ENCODE results near the gene KPNA1. TPM values are rescaled to one million over a fixed set of nuclear protein-coding genes. Genes with fewer than 3 reads are reported as not detected.

The KPNA1 gene
- total RNA-seq (2014; rRNA removed; shearing (Covaris generic); ENCODE audit: low replicate concordance), result 43.0 and 50.8 TPM in 2 replicates

DNA sequence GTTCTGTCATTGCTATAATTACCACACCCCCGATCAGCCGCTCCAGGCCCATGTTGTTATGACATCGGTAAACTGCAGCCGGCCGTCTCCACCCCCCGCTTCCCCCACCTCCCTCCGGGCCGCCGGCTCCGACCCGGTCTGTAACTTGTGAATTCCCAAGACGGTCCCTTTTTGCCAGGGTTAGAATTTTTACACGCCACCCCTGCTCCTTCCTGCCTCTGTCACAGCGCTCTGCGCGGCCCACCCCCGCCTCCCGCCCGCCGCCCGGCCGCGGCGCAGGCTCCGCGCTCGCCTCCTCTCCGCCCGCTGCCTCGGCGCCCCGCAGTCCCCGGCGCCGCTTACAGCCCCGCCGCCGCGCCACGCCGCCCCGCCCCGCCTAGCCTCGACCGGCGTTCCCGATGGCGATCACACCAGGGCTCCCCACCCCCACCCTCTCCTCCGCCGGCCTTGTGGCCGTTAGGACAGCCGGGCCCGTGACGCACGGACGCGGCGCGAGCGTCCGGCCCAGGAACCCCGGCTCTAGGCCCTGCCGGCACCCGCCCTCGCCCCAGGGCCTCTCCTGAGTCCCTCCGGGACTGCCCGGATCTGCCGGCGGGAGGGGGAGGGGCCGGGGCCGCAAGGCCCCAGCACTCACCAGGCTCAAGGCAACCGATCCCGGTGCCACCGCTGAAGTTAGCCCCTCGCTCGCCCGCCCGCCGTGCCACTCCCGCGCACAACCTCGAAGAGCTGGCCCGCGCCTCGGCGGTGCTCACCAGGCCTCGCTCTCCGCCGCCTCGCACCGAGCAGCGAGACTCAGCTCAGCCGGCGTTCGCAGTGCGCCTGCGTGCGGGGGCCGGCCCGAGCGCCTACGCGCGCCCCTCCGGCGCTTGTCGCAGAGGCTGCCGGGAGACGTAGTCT is at the start of gene KPNA1:
KPNA1 (minus strand) TSS at position 817 of the 897 bp plus-strand sequence. CDS start 18,374 bp downstream, outside the sequence.
- in situ Hi-C loops (cut with HindIII; ENCODE audit: low pct_unique_long_range_greater_than_20kb, low sequenced_read_pairs), result no loop called here
- DNase-seq (ENCODE audit: low read depth), result peak; percentile 81

GRCh38 chr3:122564155-122564912 is 49.6 kb upstream of the KPNA1 start, which contains the start of the genes DTX3L and PARP9:
Gene DTX3L, plus strand, starts transcription at chr3:122564338. Its CDS starts 89 bp downstream, at chr3:122564427.
Gene PARP9, minus strand, starts transcription at chr3:122564300. Its CDS starts 4,680 bp downstream, at chr3:122559620.
- in situ Hi-C loops (cut with HindIII; ENCODE audit: low pct_unique_long_range_greater_than_20kb, low sequenced_read_pairs), result no loop called here
- peak; percentile 69 for DNase-seq (ENCODE audit: low read depth)

DNA sequence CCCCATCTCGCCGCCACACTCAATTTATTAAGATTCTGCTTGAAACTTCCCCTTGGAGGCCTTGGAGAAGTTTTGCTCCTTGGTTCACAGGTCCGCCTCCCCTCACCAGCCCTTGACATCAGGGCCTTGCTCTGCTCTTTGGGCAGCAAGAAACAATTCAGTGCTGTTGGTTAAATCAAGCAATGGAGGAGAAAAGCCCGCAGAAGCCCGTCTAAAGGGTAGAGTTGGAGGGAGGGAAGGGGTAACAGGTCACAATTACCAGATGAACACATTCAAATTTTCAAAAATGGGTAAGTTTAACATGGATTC is 48.9 kb upstream of the KPNA1 start:
- in situ Hi-C loops (cut with HindIII; ENCODE audit: low pct_unique_long_range_greater_than_20kb, low sequenced_read_pairs), result no loop called here
- no peak for DNase-seq (ENCODE audit: low read depth)

DNA sequence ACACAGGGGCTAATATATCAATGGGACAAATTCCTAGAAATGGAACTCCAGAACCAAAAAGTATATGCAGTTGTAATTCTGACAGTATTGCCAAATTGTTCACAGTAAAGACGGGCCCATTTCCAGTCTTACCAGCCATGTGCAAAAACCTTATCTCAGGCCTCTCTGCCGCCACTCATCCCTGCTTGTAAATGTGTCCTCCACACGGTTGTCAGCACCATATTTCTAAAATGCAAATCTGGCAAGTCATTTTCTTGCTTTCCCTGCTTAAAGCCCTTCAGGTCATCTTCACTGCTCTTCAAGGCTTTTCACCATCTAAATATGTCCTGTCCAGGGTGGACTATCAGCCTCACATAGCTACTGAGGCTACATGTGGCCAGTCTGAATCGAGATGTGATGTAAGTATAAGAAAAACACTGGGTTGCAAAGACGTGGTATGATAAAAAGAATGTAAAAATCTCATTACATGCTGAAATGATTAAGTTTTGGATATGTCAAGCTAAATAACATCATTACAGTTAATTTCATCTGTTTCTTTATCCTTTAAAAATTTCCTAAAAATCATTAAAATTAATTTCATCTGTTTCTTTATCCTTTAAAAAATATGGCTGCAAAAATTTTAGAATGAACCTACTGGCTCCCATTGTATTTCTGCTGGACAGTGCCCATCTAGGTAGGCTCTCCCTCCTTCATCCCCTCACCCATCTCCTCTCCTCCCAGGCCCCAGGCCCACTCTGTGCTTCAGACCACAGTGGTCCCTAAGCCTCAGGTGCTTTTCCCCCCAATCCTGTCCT is 48.4 kb upstream of the KPNA1 start:
- in situ Hi-C loops (cut with HindIII; ENCODE audit: low pct_unique_long_range_greater_than_20kb, low sequenced_read_pairs), result no loop called here
- DNase-seq (ENCODE audit: low read depth), result no peak

GRCh38 chr3:122560680-122561079 is 45.9 kb upstream of the KPNA1 start:
- peak; percentile 54 for DNase-seq (ENCODE audit: low read depth)
- in situ Hi-C loops (cut with HindIII; ENCODE audit: low pct_unique_long_range_greater_than_20kb, low sequenced_read_pairs), result no loop called here

GRCh38 chr3:122559906-122560305 is 45.2 kb upstream of the KPNA1 start:
- in situ Hi-C loops (cut with HindIII; ENCODE audit: low pct_unique_long_range_greater_than_20kb, low sequenced_read_pairs), result no loop called here
- DNase-seq (ENCODE audit: low read depth), result no peak

DNA sequence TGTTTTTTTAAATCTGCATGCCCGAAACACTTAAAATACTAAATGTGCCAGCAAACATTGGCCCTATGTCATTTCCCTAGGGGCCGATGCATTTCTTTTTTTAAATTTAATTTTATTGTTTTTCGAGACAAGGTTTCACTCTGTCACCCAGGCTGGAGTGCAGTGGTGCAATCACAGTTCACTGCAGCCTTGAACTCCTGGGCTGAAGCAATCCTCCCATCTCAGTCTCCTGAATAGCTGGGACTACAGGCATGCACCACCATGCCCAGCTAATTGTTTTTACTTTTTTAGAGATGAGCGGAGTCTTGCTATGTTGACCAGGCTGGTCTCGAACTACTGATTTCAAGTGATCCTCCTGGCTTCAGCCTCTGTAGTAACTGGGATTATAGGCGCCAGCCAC is 43.9 kb upstream of the KPNA1 start:
- in situ Hi-C loops (cut with HindIII; ENCODE audit: low pct_unique_long_range_greater_than_20kb, low sequenced_read_pairs), result no loop called here
- no peak for DNase-seq (ENCODE audit: low read depth)

DNA sequence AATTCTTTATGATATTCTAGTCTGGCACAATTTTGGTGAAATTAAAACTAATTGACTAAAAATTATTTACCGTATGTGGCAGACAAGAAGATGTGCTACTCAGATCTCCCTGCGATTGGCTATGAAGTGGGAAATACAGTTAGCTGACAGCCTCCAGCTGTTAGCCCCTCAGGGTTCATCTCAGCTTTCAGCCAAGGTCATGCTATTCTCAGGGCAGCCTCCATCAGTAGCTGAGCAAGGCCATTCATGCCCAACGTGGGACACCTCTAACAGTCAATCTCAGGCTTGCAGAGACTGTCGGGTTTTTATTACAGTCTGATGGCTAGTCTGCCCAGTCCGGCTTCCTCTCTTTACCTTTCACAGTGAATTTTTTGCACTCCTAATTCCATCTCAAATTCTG is 42.6 kb upstream of the KPNA1 start:
- DNase-seq (ENCODE audit: low read depth), result no peak
- in situ Hi-C loops (cut with HindIII; ENCODE audit: low pct_unique_long_range_greater_than_20kb, low sequenced_read_pairs), result no loop called here

DNA sequence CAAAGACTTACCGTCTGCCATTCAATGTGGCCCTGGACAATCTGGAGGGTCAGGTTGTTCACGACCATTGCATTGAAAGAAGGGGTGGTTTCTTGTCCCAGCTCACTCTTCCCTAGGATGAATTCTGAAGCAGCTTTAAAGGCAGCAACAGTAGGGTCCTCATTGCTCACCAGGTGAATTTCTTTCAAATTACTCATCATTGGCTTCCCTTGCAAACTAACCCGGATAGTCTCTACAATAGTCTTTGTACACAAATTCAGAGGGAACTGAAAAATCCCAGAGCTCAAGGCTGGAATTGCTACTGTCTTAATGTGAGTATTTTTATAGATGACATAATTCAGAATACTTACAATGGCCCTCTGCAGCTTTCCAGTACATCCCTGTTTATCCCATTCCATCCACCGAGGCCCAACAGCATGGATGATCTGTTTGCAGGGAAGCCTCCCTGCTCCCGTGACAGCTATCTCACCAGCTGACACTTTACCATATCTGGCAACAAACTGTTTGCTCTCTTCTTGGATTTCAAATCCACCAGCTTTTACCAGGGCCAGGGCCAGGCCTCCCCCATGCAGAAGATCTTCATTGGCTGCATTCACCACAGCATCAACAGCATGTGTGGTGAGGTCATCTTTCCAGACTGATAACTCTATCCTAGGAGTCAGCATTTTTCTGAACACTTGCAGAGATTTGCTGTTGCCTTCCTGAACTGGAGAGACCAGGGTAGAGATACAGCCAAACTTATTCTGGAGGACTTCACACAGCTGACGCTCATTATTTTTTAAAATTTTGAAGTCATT is 40.7 kb upstream of the KPNA1 start:
- in situ Hi-C loops (cut with HindIII; ENCODE audit: low pct_unique_long_range_greater_than_20kb, low sequenced_read_pairs), result no loop called here
- DNase-seq (ENCODE audit: low read depth), result peak; percentile 4

- in situ Hi-C loops (cut with HindIII; ENCODE audit: low pct_unique_long_range_greater_than_20kb, low sequenced_read_pairs), result no loop called here
- no peak for DNase-seq (ENCODE audit: low read depth)
Measured at GRCh38 chr3:122553171-122553570, 38.4 kb upstream of the KPNA1 start.

DNA sequence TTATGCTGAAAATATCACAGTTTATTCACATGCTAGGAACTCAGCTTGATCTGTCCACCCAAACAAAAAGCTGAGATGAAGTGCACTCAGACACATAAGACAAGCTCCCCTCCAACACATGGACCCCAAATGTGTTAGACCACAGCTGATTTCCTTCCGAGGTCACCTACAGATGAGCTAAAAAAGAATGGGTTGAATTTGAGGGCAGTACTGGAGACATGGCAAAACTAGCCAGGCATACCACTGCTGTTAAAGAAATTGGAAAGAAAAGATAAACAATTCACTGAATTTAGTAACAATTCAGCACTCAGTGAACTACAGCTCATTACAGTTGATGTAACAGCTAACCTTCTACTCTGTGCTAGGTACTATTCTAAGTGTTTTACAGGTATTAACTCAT is 33.9 kb upstream of the KPNA1 start:
- in situ Hi-C loops (cut with HindIII; ENCODE audit: low pct_unique_long_range_greater_than_20kb, low sequenced_read_pairs), result no loop called here
- DNase-seq (ENCODE audit: low read depth), result no peak

GRCh38 chr3:122548076-122548475 is 33.3 kb upstream of the KPNA1 start:
- in situ Hi-C loops (cut with HindIII; ENCODE audit: low pct_unique_long_range_greater_than_20kb, low sequenced_read_pairs), result no loop called here
- no peak for DNase-seq (ENCODE audit: low read depth)

DNA sequence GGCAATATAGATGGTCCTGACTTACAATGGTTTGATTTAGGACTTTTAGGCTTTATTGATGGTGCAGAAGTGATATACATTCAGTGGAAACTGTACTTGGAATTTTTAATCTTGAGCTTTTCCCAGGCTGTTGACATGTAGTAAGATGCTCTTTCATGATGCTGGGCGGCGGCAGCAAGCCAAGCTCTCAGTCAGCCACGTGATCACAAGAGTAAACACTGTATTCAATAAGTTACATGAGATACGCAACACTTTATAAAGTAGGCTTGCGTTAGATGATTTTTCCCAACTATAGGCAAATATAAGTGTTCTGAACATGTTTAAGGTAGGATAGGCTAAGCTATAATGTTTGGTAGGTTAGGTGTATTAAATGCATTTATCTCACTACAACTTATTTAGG is 31.4 kb upstream of the KPNA1 start:
- in situ Hi-C loops (cut with HindIII; ENCODE audit: low pct_unique_long_range_greater_than_20kb, low sequenced_read_pairs), result no loop called here
- DNase-seq (ENCODE audit: low read depth), result no peak

DNA sequence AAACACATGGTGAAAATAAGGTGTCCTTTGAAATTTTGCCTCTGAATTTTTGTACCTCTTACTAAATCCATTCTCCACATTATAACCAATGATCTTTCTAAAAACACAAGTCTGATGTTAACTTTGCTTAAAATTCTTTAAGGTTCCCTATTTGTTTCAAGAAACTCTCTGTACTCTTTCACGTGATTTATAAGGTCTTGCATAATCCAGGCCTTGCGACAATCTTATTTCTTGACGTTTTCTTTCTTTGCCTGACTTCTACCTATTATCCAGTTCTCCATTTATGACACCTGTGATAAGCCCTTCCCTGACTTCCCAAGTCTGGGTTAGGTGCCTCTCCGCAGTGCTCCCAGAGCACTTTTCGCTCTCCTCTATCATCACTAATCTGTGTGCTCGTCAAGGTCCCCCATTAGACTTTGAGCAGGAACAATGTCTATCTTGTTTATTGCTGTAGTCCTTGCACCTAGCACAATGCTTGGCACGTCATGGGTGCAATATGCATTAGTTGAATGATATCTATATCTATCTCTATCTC is 24.3 kb upstream of the KPNA1 start:
- no peak for DNase-seq (ENCODE audit: low read depth)
- in situ Hi-C loops (cut with HindIII; ENCODE audit: low pct_unique_long_range_greater_than_20kb, low sequenced_read_pairs), result no loop called here

- no peak for DNase-seq (ENCODE audit: low read depth)
- in situ Hi-C loops (cut with HindIII; ENCODE audit: low pct_unique_long_range_greater_than_20kb, low sequenced_read_pairs), result no loop called here
Measured at GRCh38 chr3:122536632-122537001, 21.9 kb upstream of the KPNA1 start.

- DNase-seq (ENCODE audit: low read depth), result no peak
- in situ Hi-C loops (cut with HindIII; ENCODE audit: low pct_unique_long_range_greater_than_20kb, low sequenced_read_pairs), result no loop called here
Measured at GRCh38 chr3:122535964-122536631, 21.4 kb upstream of the KPNA1 start.

DNA sequence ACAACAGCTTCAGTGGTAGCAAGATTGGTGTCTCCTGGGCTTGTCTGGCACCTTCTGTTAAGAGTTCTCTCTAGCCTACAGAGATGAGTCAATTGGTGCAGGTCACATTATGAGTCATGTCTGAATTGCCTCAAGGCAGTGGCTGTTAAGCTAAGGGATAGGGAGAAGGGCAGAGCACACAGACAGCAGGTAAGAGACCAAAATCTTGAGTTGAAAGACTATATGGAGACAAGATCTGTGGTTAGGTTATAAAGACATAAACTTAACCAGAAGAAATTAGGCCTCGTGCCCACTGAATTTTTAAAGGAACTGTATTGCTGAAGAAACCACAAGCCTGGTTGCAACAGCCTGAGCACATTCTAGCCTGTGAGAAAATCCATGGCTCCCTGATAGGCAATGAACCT is 19.2 kb upstream of the KPNA1 start:
- in situ Hi-C loops (cut with HindIII; ENCODE audit: low pct_unique_long_range_greater_than_20kb, low sequenced_read_pairs), result no loop called here
- DNase-seq (ENCODE audit: low read depth), result peak; percentile 81
